Naive B cell (primary cell): ENCODE results near the gene FGD4. TPM values are rescaled to one million over a fixed set of nuclear protein-coding genes. Genes with fewer than 3 reads are reported as not detected.

ENCODE experiments used
- ATAC-seq, 2 donors: fragments of 150-1000 bp; cut with Tn5 transposase; 2 replicates each; pipeline ENCODE4 v1.10.0; 2021; ENCODE audit warnings: low read depth in 2 of 2, mild to moderate bottlenecking in 2 of 2, moderate library complexity in 2 of 2
- DNase-seq: peaks from one replicate; pipeline ENCODE4 v3.0.0; 2022
- H3K27ac Mint-ChIP-seq, 6 donors: one replicate each; pipeline ENCODE4 v1.8.0; 2020 to 2022; ENCODE audit warnings: mild to moderate bottlenecking in 6 of 6, mixed read lengths in 6 of 6, moderate library complexity in 5 of 6, inconsistent platforms in 2 of 6
- H3K27me3 Mint-ChIP-seq, 3 donors: one replicate each; pipeline ENCODE4 v1.8.0; 2021 to 2022; ENCODE audit warnings: mixed read lengths in 3 of 3, mild to moderate bottlenecking in 1 of 3
- H3K36me3 Mint-ChIP-seq, 2 donors: one replicate each; pipeline ENCODE4 v1.8.0; 2020 to 2022; ENCODE audit warnings: mixed read lengths in 2 of 2, inconsistent platforms in 1 of 2, mild to moderate bottlenecking in 1 of 2
- H3K4me1 Mint-ChIP-seq, 3 donors: one replicate each; pipeline ENCODE4 v1.8.0; 2020 to 2022; ENCODE audit warnings: mixed read lengths in 3 of 3, inconsistent platforms in 1 of 3, mild to moderate bottlenecking in 1 of 3, moderate library complexity in 1 of 3
- H3K4me3 Mint-ChIP-seq, 8 donors: one replicate each; pipeline ENCODE4 v1.8.0; 2020 to 2022; ENCODE audit warnings: mild to moderate bottlenecking in 8 of 8, mixed read lengths in 8 of 8, moderate library complexity in 8 of 8, inconsistent platforms in 2 of 8
- H3K9me3 Mint-ChIP-seq, 7 donors: one replicate each; pipeline ENCODE4 v1.8.0; 2020 to 2022; ENCODE audit warnings: mixed read lengths in 7 of 7, mild to moderate bottlenecking in 5 of 7, inconsistent platforms in 2 of 7, moderate library complexity in 1 of 7
- polyA plus RNA-seq, 6 donors: library from polyadenylated mRNA; unstranded; fragments of 300-500 nt; fragmentation: Illumina TruSeq; gene quantifications; one replicate each; pipeline ENCODE4 v1.2.3, GENCODE V29; 2021; ENCODE audit warnings: low read depth in 6 of 6

Gene FGD4
- polyA plus RNA-seq, 6 donors from 2014 or later = 1.4 to 5.2 (median 1.9) TPM; not detected in 1

GRCh38 chr12:32390572-32391219, 8.7 kb upstream of the FGD4 start:
- ATAC-seq (peak; percentile 67 to 77), DNase-seq (no peak)
- Mint-ChIP-seq H3K4me3 (peak overlapping the region; percentile 15 to 82 (median 73)), H3K36me3 (no peaks in the 10 kb centered on the region), H3K4me1 (peaks cover 4 to 5% (median 5%) of the 10 kb centered on the region in 3 donors), H3K27ac (no peak overlapping the region), H3K9me3 (peaks cover 0 to 4% (median 0%) of the 10 kb centered on the region in 7 donors), H3K27me3 (peaks cover 8 to 21% (median 9%) of the 10 kb centered on the region in 3 donors)

GRCh38 chr12:32395026-32395425, 4.3 kb upstream of the FGD4 start:
- no peak overlapping the region for H3K27ac Mint-ChIP-seq
- DNase-seq (no peak), ATAC-seq (no peak)
- no peaks in the 10 kb centered on the region for H3K36me3 Mint-ChIP-seq
- H3K4me1 Mint-ChIP-seq = peaks cover 4 to 16% (median 13%) of the 10 kb centered on the region in 3 donors
- no peak overlapping the region for H3K4me3 Mint-ChIP-seq
- peaks cover 0 to under 1% (median 0%) of the 10 kb centered on the region in 7 donors for H3K9me3 Mint-ChIP-seq
- peaks cover 14 to 30% (median 16%) of the 10 kb centered on the region in 3 donors for H3K27me3 Mint-ChIP-seq

- Mint-ChIP-seq H3K27ac (no peak overlapping the region), H3K4me3 (peak overlapping the region in 2 of 8 donors; percentile 52 to 68), H3K4me1 (peaks cover 0 to 16% (median 14%) of the 10 kb centered on the region in 3 donors), H3K27me3 (peaks cover 8 to 36% (median 24%) of the 10 kb centered on the region in 3 donors), H3K9me3 (no peaks in the 10 kb centered on the region), H3K36me3 (no peaks in the 10 kb centered on the region)
- no peak for DNase-seq
- ATAC-seq = no peak
These were observed 1.7 kb upstream of the FGD4 start for GRCh38 chr12:32397696-32398095.

GRCh38 chr12:32398181-32398580, 1.2 kb upstream of the FGD4 start:
- DNase-seq (no peak), ATAC-seq (no peak)

GRCh38 chr12:32398816-32399369, 465 bp upstream of the FGD4 start:
- Mint-ChIP-seq H3K27me3 (peaks cover 14 to 42% (median 25%) of the 10 kb centered on the region in 3 donors), H3K4me3 (peak overlapping the region; percentile 70 to 94 (median 86)), H3K27ac (peak overlapping the region in 1 of 6 donors; percentile 29), H3K36me3 (no peaks in the 10 kb centered on the region), H3K9me3 (no peaks in the 10 kb centered on the region), H3K4me1 (peaks cover 0 to 16% (median 14%) of the 10 kb centered on the region in 3 donors)
- no peak for ATAC-seq
- DNase-seq = no peak

More at GRCh38 chr12:32398181-32398580, 1.2 kb upstream of the FGD4 start:
- Mint-ChIP-seq H3K27ac (no peak overlapping the region), H3K4me1 (peaks cover 0 to 16% (median 14%) of the 10 kb centered on the region in 3 donors), H3K27me3 (peaks cover 13 to 40% (median 24%) of the 10 kb centered on the region in 3 donors), H3K9me3 (no peaks in the 10 kb centered on the region), H3K36me3 (no peaks in the 10 kb centered on the region), H3K4me3 (peak overlapping the region in 7 of 8 donors; percentile 12 to 91 (median 75))

- peaks cover 14 to 45% (median 29%) of the 10 kb centered on the region in 3 donors for H3K27me3 Mint-ChIP-seq
- peaks cover 0 to 16% (median 14%) of the 10 kb centered on the region in 3 donors for H3K4me1 Mint-ChIP-seq
- ATAC-seq (no peak), DNase-seq (no peak)
- H3K36me3 Mint-ChIP-seq = no peaks in the 10 kb centered on the region
- H3K9me3 Mint-ChIP-seq = no peaks in the 10 kb centered on the region
- H3K27ac Mint-ChIP-seq = no peak overlapping the region
- peak overlapping the region; percentile 80 to 94 (median 88) for H3K4me3 Mint-ChIP-seq
These were observed 835 bp downstream of the FGD4 start for GRCh38 chr12:32400114-32400672.

- DNase-seq (no peak), ATAC-seq (no peak)
- Mint-ChIP-seq H3K27ac (no peak overlapping the region), H3K36me3 (no peaks in the 10 kb centered on the region), H3K4me1 (peaks cover 0 to 16% (median 14%) of the 10 kb centered on the region in 3 donors), H3K4me3 (peak overlapping the region in 6 of 8 donors; percentile 13 to 93 (median 85)), H3K9me3 (no peaks in the 10 kb centered on the region), H3K27me3 (peaks cover 14 to 50% (median 29%) of the 10 kb centered on the region in 3 donors)
These were observed 1.5 kb downstream of the FGD4 start for GRCh38 chr12:32400866-32401265.

- Mint-ChIP-seq H3K4me1 (peaks cover 0 to 16% (median 14%) of the 10 kb centered on the region in 3 donors), H3K27me3 (peaks cover 14 to 47% (median 29%) of the 10 kb centered on the region in 3 donors), H3K9me3 (no peaks in the 10 kb centered on the region), H3K27ac (peak overlapping the region in 1 of 6 donors; percentile 50), H3K4me3 (no peak overlapping the region), H3K36me3 (no peaks in the 10 kb centered on the region)
- ATAC-seq (no peak), DNase-seq (no peak)
These were observed 2.8 kb downstream of the FGD4 start for GRCh38 chr12:32402170-32402569.

GRCh38 chr12:32402946-32403345, 3.6 kb downstream of the FGD4 start:
- Mint-ChIP-seq H3K36me3 (no peaks in the 10 kb centered on the region), H3K4me1 (peaks cover 0 to 12% (median 11%) of the 10 kb centered on the region in 3 donors), H3K4me3 (peak overlapping the region in 1 of 8 donors; percentile 32), H3K27me3 (peaks cover 15 to 53% (median 24%) of the 10 kb centered on the region in 3 donors), H3K9me3 (no peaks in the 10 kb centered on the region), H3K27ac (no peak overlapping the region)
- ATAC-seq (no peak), DNase-seq (no peak)

- Mint-ChIP-seq H3K9me3 (no peaks in the 10 kb centered on the region), H3K36me3 (no peaks in the 10 kb centered on the region), H3K27me3 (peaks cover 21 to 28% (median 22%) of the 10 kb centered on the region in 3 donors), H3K4me1 (no peaks in the 10 kb centered on the region), H3K27ac (peak overlapping the region in 1 of 6 donors; percentile 41), H3K4me3 (no peak overlapping the region)
- DNase-seq (no peak), ATAC-seq (no peak)
These were observed 8.4 kb downstream of the FGD4 start for GRCh38 chr12:32407795-32408194.

- Mint-ChIP-seq H3K27ac (no peak overlapping the region), H3K9me3 (no peaks in the 10 kb centered on the region), H3K4me3 (no peak overlapping the region), H3K27me3 (peaks cover 7 to 16% (median 15%) of the 10 kb centered on the region in 3 donors), H3K36me3 (no peaks in the 10 kb centered on the region), H3K4me1 (no peaks in the 10 kb centered on the region)
- no peak for DNase-seq
- no peak for ATAC-seq
These were observed 14.1 kb downstream of the FGD4 start for GRCh38 chr12:32413412-32413811.

GRCh38 chr12:32418221-32418620, 18.9 kb downstream of the FGD4 start:
- H3K4me3 Mint-ChIP-seq = no peak overlapping the region
- ATAC-seq = no peak
- no peak for DNase-seq

GRCh38 chr12:32418903-32419519, 19.7 kb downstream of the FGD4 start:
- Mint-ChIP-seq H3K4me1 (no peaks in the 10 kb centered on the region), H3K27ac (no peak overlapping the region), H3K27me3 (peaks cover 0 to 9% (median 5%) of the 10 kb centered on the region in 3 donors), H3K4me3 (peak overlapping the region in 1 of 8 donors; percentile 42), H3K36me3 (no peaks in the 10 kb centered on the region), H3K9me3 (peaks cover 0 to under 1% (median 0%) of the 10 kb centered on the region in 7 donors)
- ATAC-seq = no peak
- DNase-seq = no peak

More at GRCh38 chr12:32418221-32418620, 18.9 kb downstream of the FGD4 start:
- H3K36me3 Mint-ChIP-seq = no peaks in the 10 kb centered on the region
- H3K27me3 Mint-ChIP-seq = peaks cover 0 to 9% (median 5%) of the 10 kb centered on the region in 3 donors
- no peak overlapping the region for H3K27ac Mint-ChIP-seq
- H3K4me1 Mint-ChIP-seq = no peaks in the 10 kb centered on the region
- H3K9me3 Mint-ChIP-seq = no peaks in the 10 kb centered on the region
